C1 segment of cervical spinal cord (tissue), 14 donors: ENCODE data around the gene SPAAR.
A peak's percentile ranks its signal among the peaks of the same experiment; 100 is the strongest.
"Not testable (repeated sequence)": the region's sequence is repeated elsewhere in the genome, so short reads cannot be mapped to it uniquely, and the experiment has no call there.

Experiments
- DNase-seq, 14 donors: peaks; one replicate each; lab custom pipeline; 2025; lab: John Stamatoyannopoulos, UW

SPAAR gene

GRCh38 chr9:35909274-35909673, at the start of gene SPAAR:
Gene SPAAR, plus strand, starts transcription at chr9:35909490. Its CDS starts 974 bp downstream, at chr9:35910464.
- DNase-seq: no peak

- DNase-seq: no peak
Observed at GRCh38 chr9:35859990-35860339, 49.3 kb upstream of the SPAAR start.

- DNase-seq: no peak
Observed at GRCh38 chr9:35861161-35861897, 48.0 kb upstream of the SPAAR start.

GRCh38 chr9:35862328-35862727, 47.0 kb upstream of the SPAAR start:
- no peak for DNase-seq

- DNase-seq: no peak
Observed at GRCh38 chr9:35863583-35863982, 45.7 kb upstream of the SPAAR start.

- no peak for DNase-seq
Observed at GRCh38 chr9:35864695-35865255, 44.5 kb upstream of the SPAAR start.

GRCh38 chr9:35867538-35867937, 41.8 kb upstream of the SPAAR start:
- no peak for DNase-seq

GRCh38 chr9:35868933-35869332, 40.4 kb upstream of the SPAAR start:
- DNase-seq: no peak

- no peak for DNase-seq
Observed at GRCh38 chr9:35869621-35870216, 39.6 kb upstream of the SPAAR start.

GRCh38 chr9:35870351-35870923, 38.9 kb upstream of the SPAAR start, which contains the start of gene OR13J1:
Gene OR13J1, minus strand, starts transcription at chr9:35870401. Its CDS starts 0 bp downstream, at chr9:35870401.
- DNase-seq: no peak

- DNase-seq: no peak
Observed at GRCh38 chr9:35871545-35871944, 37.7 kb upstream of the SPAAR start.

GRCh38 chr9:35872505-35872904, 36.8 kb upstream of the SPAAR start:
- no peak for DNase-seq

GRCh38 chr9:35882263-35882848, 26.9 kb upstream of the SPAAR start:
- DNase-seq: peak in 11 of 14 donors; percentile 26 to 84 (median 47)

GRCh38 chr9:35882996-35883395, 26.3 kb upstream of the SPAAR start:
- DNase-seq: no peak

GRCh38 chr9:35884908-35885307, 24.4 kb upstream of the SPAAR start:
- DNase-seq: not testable (repeated sequence)

GRCh38 chr9:35891646-35892045, 17.6 kb upstream of the SPAAR start:
- no peak for DNase-seq

GRCh38 chr9:35892051-35892450, 17.2 kb upstream of the SPAAR start:
- no peak for DNase-seq

GRCh38 chr9:35896570-35896969, 12.7 kb upstream of the SPAAR start:
- DNase-seq: no peak

- not testable (repeated sequence) for DNase-seq
Observed at GRCh38 chr9:35897376-35898099, 11.8 kb upstream of the SPAAR start.

GRCh38 chr9:35898337-35898736, 11.0 kb upstream of the SPAAR start:
- no peak for DNase-seq

GRCh38 chr9:35899021-35899420, 10.3 kb upstream of the SPAAR start:
- no peak for DNase-seq

GRCh38 chr9:35903049-35903448, 6.2 kb upstream of the SPAAR start:
- peak in 2 of 14 donors; percentile 10 to 63 for DNase-seq
